Lower lobe of right lung (tissue), 2 donors: ENCODE measurements around the gene TM4SF20. TPM values are rescaled to one million over a fixed set of nuclear protein-coding genes. Genes with fewer than 3 reads are reported as not detected.

Experiments used
- ATAC-seq, 2 donors: fragments of 200-7000 bp; cut with Tn5 transposase; one replicate each; pipeline ENCODE4 v1.9.1; 2020 to 2022; ENCODE audit warnings: mild to moderate bottlenecking in 2 of 2, moderate library complexity in 2 of 2
- DNase-seq: peaks from one replicate; pipeline ENCODE4 v3.0.0-alpha.2; 2020
- H3K27ac ChIP-seq: fragments of 200-600 bp; one replicate; pipeline ENCODE4 v1.8.0; 2022
- H3K27me3 ChIP-seq: fragments of 200-600 bp; one replicate; pipeline ENCODE4 v1.8.0; 2022; ENCODE audit warnings: low read depth
- H3K36me3 ChIP-seq: fragments of 200-600 bp; one replicate; pipeline ENCODE4 v1.8.0; 2022; ENCODE audit warnings: mild to moderate bottlenecking
- H3K4me1 ChIP-seq: fragments of 200-600 bp; one replicate; pipeline ENCODE4 v1.8.0; 2022
- H3K4me3 ChIP-seq: fragments of 200-600 bp; one replicate; pipeline ENCODE4 v1.8.0; 2022; ENCODE audit warnings: mild to moderate bottlenecking
- H3K9me3 ChIP-seq: fragments of 200-600 bp; one replicate; pipeline ENCODE4 v1.8.0; 2022
- CTCF ChIP-seq: fragments of 200-600 bp; IDR thresholded peaks from one replicate; pipeline ENCODE4 v1.8.0; 2022; ENCODE audit warnings: antibody characterized with exemption, mild to moderate bottlenecking
- intact Hi-C: fragments of 100-400 bp; cut with DNase I; formaldehyde crosslinking; loops from one replicate; pipeline ENCODE4 v1.11.0; 2022
- total RNA-seq: library from RNA; stranded (reverse); fragmentation: NEBNext Ultra II Directional; extraction: Animal tissue kit (Norgen Biotek cat#: 25700); gene quantifications from one replicate; pipeline ENCODE4 v1.2.1, GENCODE V29; 2021
- donor health status: DM: no; HTN: yes; CAD: no; lungs with severe emphysema.

The TM4SF20 gene
- total RNA-seq, 1 donor from 2014 or later = not detected

GRCh38 chr2:227337442-227337841 lies 41.7 kb downstream of the TM4SF20 start:
- Histone ChIP-seq H3K27ac (no peak overlapping the region), H3K4me1 (no peaks in the 10 kb centered on the region), H3K4me3 (no peak overlapping the region), H3K36me3 (peaks cover 62% of the 10 kb centered on the region), H3K9me3 (no peaks in the 10 kb centered on the region), H3K27me3 (no peaks in the 10 kb centered on the region)
- intact Hi-C loops = no loop called here
- ATAC-seq = no peak
- TF ChIP-seq CTCF = no peak
- no peak for DNase-seq

GRCh38 chr2:227335713-227336112 lies 43.4 kb downstream of the TM4SF20 start:
- intact Hi-C loops = no loop called here
- Histone ChIP-seq H3K27ac (no peak overlapping the region), H3K36me3 (peaks cover 59% of the 10 kb centered on the region), H3K4me3 (no peak overlapping the region), H3K4me1 (no peaks in the 10 kb centered on the region), H3K27me3 (no peaks in the 10 kb centered on the region), H3K9me3 (no peaks in the 10 kb centered on the region)
- no peak for TF ChIP-seq CTCF
- ATAC-seq = peak in 1 of 2 donors; percentile 36
- DNase-seq = no peak

GRCh38 chr2:227326783-227327182 lies 52.3 kb downstream of the TM4SF20 start:
- H3K27me3 ChIP-seq = no peaks in the 10 kb centered on the region
- ATAC-seq = no peak
- intact Hi-C loops = no loop called here
- no peak overlapping the region for H3K27ac ChIP-seq
- TF ChIP-seq CTCF = no peak
- no peak overlapping the region for H3K4me3 ChIP-seq
- peaks cover 30% of the 10 kb centered on the region for H3K4me1 ChIP-seq
- DNase-seq = no peak
- H3K36me3 ChIP-seq = peaks cover 18% of the 10 kb centered on the region
- no peaks in the 10 kb centered on the region for H3K9me3 ChIP-seq

- peaks cover 14% of the 10 kb centered on the region for H3K36me3 ChIP-seq
- peaks cover 30% of the 10 kb centered on the region for H3K4me1 ChIP-seq
- peak overlapping the region; percentile 91 for H3K4me3 ChIP-seq
- peak; percentile 25 to 53 for ATAC-seq
- no peak for TF ChIP-seq CTCF
- H3K27ac ChIP-seq = peak overlapping the region; percentile 91
- intact Hi-C loops = no loop called here
- H3K9me3 ChIP-seq = no peaks in the 10 kb centered on the region
- no peaks in the 10 kb centered on the region for H3K27me3 ChIP-seq
- peak; percentile 53 for DNase-seq
Observed at GRCh38 chr2:227325839-227326195, 53.3 kb downstream of the TM4SF20 start.

DNA sequence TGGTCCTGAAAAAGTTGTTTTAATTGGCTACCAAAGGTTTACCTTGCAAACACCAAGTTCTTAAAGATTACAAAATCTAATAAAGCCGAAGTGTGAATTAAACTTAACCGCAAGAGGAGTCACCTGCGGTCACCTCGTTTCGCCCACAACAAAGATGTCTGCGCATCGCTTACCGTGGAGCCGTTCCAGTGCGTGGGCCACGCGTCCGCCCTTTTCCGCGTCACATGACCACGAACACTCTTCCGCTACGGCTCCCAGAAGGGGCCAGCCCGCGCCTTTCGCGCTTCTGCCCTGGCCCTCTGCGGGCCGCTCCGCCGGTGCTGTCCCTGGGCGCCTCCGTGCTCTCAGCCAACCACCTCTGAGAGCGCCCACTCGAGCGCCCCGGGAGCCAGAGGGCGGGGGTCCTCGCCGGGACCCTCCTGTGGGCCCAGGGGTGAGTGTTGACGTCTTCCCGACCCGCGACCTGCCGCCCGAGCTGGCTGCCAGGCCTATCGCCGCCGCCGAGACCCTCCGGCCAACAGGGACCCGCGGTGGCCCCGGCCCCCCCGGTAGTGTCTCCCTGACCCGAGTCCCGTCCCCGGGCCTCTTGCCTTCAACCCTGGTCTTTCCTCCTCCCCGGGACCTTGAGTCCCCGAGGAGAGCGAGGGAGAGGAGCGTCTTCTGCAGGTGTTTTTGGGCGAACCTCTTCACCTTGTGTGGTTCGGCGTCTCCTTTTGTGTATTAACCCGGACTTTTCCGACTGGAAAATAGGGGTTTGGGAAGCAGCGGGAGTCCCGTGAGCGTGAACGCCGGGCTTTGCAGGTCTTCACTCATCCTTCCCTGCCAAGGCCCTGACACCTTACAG lies 53.9 kb downstream of the TM4SF20 start, which contains the start of gene MFF:
Gene MFF (plus strand): TSS at position 257 of the 844 bp plus-strand sequence. CDS start 5,415 bp downstream, outside the sequence.
- peak within 1 kb of the TSS; percentile 91 for H3K4me3 ChIP-seq
- no peaks in the 10 kb centered on the region for H3K27me3 ChIP-seq
- H3K9me3 ChIP-seq = no peaks in the 10 kb centered on the region
- DNase-seq (peak; percentile 96), ATAC-seq (peak; percentile 99 to 100)
- peaks cover 30% of the 10 kb centered on the region for H3K4me1 ChIP-seq
- H3K36me3 ChIP-seq = peaks cover 8% of the 10 kb centered on the region
- H3K27ac ChIP-seq = peak within 1 kb of the TSS; percentile 91
- intact Hi-C loops = no loop called here
- TF ChIP-seq CTCF = no peak
